Hepatocyte (in vitro differentiated cells): Measurements from ENCODE around the gene RNF111. TPM values are rescaled to one million over a fixed set of nuclear protein-coding genes. Genes with fewer than 3 reads are reported as not detected.
"Not testable (repeated sequence)": the region's sequence is repeated elsewhere in the genome, so short reads cannot be mapped to it uniquely, and the experiment has no call there.

ENCODE experiments used
- DNase-seq: peaks from one replicate; pipeline ENCODE4 v3.0.0-alpha.2; 2016; ENCODE audit warnings: low spot score
- H2AFZ ChIP-seq: fragments of 200-600 bp; sonication (generic); 2 replicates; pipeline ENCODE4 v1.6.0; 2016; ENCODE audit warnings: antibody characterized with exemption, mild to moderate bottlenecking
- H3K27ac ChIP-seq: fragments of 200-600 bp; sonication (generic); 2 replicates; pipeline ENCODE4 v1.5.1; 2016; ENCODE audit warnings: mild to moderate bottlenecking
- H3K27me3 ChIP-seq: fragments of 200-600 bp; sonication (generic); 2 replicates; pipeline ENCODE4 v1.6.1; 2016
- H3K36me3 ChIP-seq: fragments of 200-600 bp; sonication (generic); replicated peaks from 2 replicates; pipeline ENCODE4 v1.5.1; 2016; ENCODE audit warnings: low read depth; ENCODE audit not compliant: insufficient read depth
- H3K4me1 ChIP-seq: fragments of 200-600 bp; sonication (generic); 2 replicates; pipeline ENCODE4 v1.5.1; 2016; ENCODE audit warnings: mild to moderate bottlenecking, moderate library complexity; ENCODE audit not compliant: insufficient read depth
- H3K4me2 ChIP-seq: fragments of 200-600 bp; sonication (generic); 2 replicates; pipeline ENCODE4 v1.6.0; 2016
- H3K4me3 ChIP-seq: fragments of 200-600 bp; sonication (generic); 2 replicates; pipeline ENCODE4 v1.5.1; 2016; ENCODE audit warnings: mild to moderate bottlenecking
- H3K79me2 ChIP-seq: fragments of 200-600 bp; sonication (generic); 2 replicates; pipeline ENCODE4 v1.6.0; 2017; ENCODE audit warnings: mild to moderate bottlenecking
- H3K9me2 ChIP-seq: fragments of 200-600 bp; sonication (generic); replicated peaks from 2 replicates; pipeline ENCODE4 v1.6.0; 2017; ENCODE audit warnings: mild to moderate bottlenecking; ENCODE audit not compliant: insufficient read depth
- H3K9me3 ChIP-seq: fragments of 200-600 bp; sonication (generic); 2 replicates; pipeline ENCODE4 v1.5.1; 2016; ENCODE audit warnings: low read depth, mild to moderate bottlenecking
- H4K20me1 ChIP-seq: fragments of 200-600 bp; sonication (generic); 2 replicates; pipeline ENCODE4 v1.6.0; 2016; ENCODE audit warnings: mild to moderate bottlenecking; ENCODE audit not compliant: insufficient read depth, poor library complexity, severe bottlenecking
- EZH2 ChIP-seq: fragments of 200-600 bp; sonication (generic); IDR thresholded peaks from 2 replicates; pipeline ENCODE4 v1.6.1; 2016; ENCODE audit warnings: antibody characterized with exemption, mild to moderate bottlenecking, borderline replicate concordance
- EZH2phosphoT487 ChIP-seq: fragments of 200-600 bp; sonication (generic); IDR thresholded peaks from one replicate; pipeline ENCODE4 v1.6.1; 2018; ENCODE audit warnings: antibody characterized with exemption, mild to moderate bottlenecking, low read depth, moderate library complexity; ENCODE audit not compliant: unreplicated experiment, severe bottlenecking
- WGBS: methylation state at CpG from one replicate; pipeline ENCODE4 v1.1.6; 2016; ENCODE audit warnings: low lambda C conversion rate; ENCODE audit errors: missing lambda C conversion rate; 5-methylcytosine and 5-hydroxymethylcytosine counted together
- polyA plus RNA-seq: library from polyadenylated mRNA; unstranded; fragments of >200 nt; fragmentation: Nextera tagmentation; extraction: Ambion mirVana; gene quantifications from 2 replicates; pipeline ENCODE4 v1.2.1, GENCODE V29; 2016
- total RNA-seq: library from RNA; depleted of rRNA; stranded (reverse); fragments of >200 nt; gene quantifications from 2 replicates; pipeline ENCODE4 v1.2.3, GENCODE V29; 2014
- TF ChIP-seq, protein P1 (sequence below): fragments of 200-600 bp; sonication (generic); IDR thresholded peaks from 2 replicates; pipeline ENCODE4 v1.5.1; 2016; ENCODE audit warnings: antibody characterized with exemption, mild to moderate bottlenecking; ENCODE audit not compliant: poor library complexity

Gene RNF111
- total and polyA plus RNA-seq, 2 experiments from 2014 or later: 11.3 to 22.1 TPM

DNA sequence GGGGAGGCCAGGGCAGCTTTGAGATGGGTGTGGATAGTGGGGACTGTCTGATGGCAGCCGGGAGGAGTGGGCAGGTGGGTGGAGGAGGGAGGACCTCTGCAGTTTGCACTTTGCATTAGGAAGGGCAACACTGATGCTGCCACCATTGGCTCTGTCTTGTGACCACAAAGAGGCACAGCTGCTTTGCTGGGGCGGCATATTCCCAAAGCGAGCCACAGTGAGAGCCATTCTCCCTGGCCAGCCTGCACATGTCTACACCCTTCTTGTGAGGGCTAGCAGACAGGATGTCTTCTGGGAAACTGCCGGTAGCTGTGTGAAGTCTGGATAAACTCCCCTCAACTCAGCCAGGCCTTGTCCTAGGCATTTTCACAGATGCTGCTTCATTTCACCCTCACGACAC is 155.8 kb downstream of the RNF111 start:
- WGBS: 93% methylated on average over 5 of the region's 5 CpGs
- no peaks in the 10 kb centered on the region for H3K36me3 ChIP-seq
- H3K9me3 ChIP-seq: no peaks in the 10 kb centered on the region
- no peak overlapping the region for H2AFZ ChIP-seq
- H3K27me3 ChIP-seq: no peaks in the 10 kb centered on the region
- no peaks in the 10 kb centered on the region for H4K20me1 ChIP-seq
- no peaks in the 10 kb centered on the region for H3K4me1 ChIP-seq
- H3K4me3 ChIP-seq: no peak overlapping the region
- TF ChIP-seq EZH2phosphoT487 (no peak), EZH2 (no peak)
- TF ChIP-seq, protein P1, sequence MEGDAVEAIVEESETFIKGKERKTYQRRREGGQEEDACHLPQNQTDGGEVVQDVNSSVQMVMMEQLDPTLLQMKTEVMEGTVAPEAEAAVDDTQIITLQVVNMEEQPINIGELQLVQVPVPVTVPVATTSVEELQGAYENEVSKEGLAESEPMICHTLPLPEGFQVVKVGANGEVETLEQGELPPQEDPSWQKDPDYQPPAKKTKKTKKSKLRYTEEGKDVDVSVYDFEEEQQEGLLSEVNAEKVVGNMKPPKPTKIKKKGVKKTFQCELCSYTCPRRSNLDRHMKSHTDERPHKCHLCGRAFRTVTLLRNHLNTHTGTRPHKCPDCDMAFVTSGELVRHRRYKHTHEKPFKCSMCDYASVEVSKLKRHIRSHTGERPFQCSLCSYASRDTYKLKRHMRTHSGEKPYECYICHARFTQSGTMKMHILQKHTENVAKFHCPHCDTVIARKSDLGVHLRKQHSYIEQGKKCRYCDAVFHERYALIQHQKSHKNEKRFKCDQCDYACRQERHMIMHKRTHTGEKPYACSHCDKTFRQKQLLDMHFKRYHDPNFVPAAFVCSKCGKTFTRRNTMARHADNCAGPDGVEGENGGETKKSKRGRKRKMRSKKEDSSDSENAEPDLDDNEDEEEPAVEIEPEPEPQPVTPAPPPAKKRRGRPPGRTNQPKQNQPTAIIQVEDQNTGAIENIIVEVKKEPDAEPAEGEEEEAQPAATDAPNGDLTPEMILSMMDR: no peak
- H3K79me2 ChIP-seq: no peaks in the 10 kb centered on the region
- H3K4me2 ChIP-seq: no peak overlapping the region
- no peak for DNase-seq
- H3K9me2 ChIP-seq: no peaks in the 10 kb centered on the region
- H3K27ac ChIP-seq: no peak overlapping the region

DNA sequence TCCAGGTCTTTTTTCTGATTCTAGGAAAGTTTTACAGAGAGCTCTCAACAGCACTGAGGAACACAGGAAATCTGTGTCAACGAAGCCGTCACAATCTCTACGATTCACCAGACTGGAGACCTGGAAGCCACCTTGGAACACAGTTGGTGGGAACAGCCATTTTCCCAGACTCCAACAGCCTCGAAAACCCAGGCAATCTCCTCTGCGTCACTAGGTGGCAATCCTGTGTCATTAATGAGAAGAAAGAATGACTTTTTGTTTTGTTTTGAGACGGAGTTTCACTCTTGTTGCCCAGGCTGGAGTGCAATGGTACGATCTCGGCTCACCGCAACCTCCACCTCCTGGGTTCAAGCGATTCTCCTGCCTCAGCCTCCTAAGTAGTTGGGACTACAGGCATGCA is 157.1 kb downstream of the RNF111 start:
- H3K4me1 ChIP-seq, H3K79me2 ChIP-seq, H2AFZ ChIP-seq, H3K4me3 ChIP-seq, H3K9me2 ChIP-seq, H3K27me3 ChIP-seq, H4K20me1 ChIP-seq, DNase-seq, H3K36me3 ChIP-seq, H3K27ac ChIP-seq, H3K9me3 ChIP-seq, H3K4me2 ChIP-seq: not testable (repeated sequence)
- 87% methylated on average over 10 of the region's 10 CpGs for whole genome bisulfite sequencing
- TF ChIP-seq, protein P1: peak; percentile 37

Other genes with a start within 250 kb of the RNF111 start
- 125 and 163 TPM in 2 replicates for gene ADAM10, start 238.0 kb upstream of the RNF111 start, total RNA-seq
- 112 and 121 TPM in 2 replicates for gene ADAM10, start 238.0 kb upstream of the RNF111 start, polyA plus RNA-seq
- 17.9 and 19.3 TPM in 2 replicates for gene MINDY2, start 216.4 kb upstream of the RNF111 start, total RNA-seq
- gene MINDY2, start 216.4 kb upstream of the RNF111 start, polyA plus RNA-seq: 32.3 and 44.2 TPM in 2 replicates
- 70.7 and 73.0 TPM in 2 replicates for gene SLTM, start 54.0 kb upstream of the RNF111 start, total RNA-seq
- gene SLTM, start 54.0 kb upstream of the RNF111 start, polyA plus RNA-seq: 75.0 and 85.4 TPM in 2 replicates
- 15.1 and 20.9 TPM in 2 replicates for gene CCNB2, start 117.5 kb downstream of the RNF111 start, total RNA-seq
- 15.3 and 18.9 TPM in 2 replicates for gene CCNB2, start 117.5 kb downstream of the RNF111 start, polyA plus RNA-seq
- not detected in 2 replicates for gene LDHAL6B, start 219.2 kb downstream of the RNF111 start, total RNA-seq
- 0.17 TPM in 1 of 2 replicates, not detected in the other for gene LDHAL6B, start 219.2 kb downstream of the RNF111 start, polyA plus RNA-seq